GM12891 (cell line): ENCODE results near the gene SLCO2A1.

Source experiments
- POLR2A ChIP-seq: IDR thresholded peaks from 2 replicates; pipeline ENCODE4 v1.6.1; 2011; ENCODE audit warnings: low read depth, low read length, control low read depth
- POLR2AphosphoS5 ChIP-seq: IDR thresholded peaks from 2 replicates; pipeline ENCODE4 v1.6.1; 2011; ENCODE audit warnings: low read depth, low read length, control low read depth
- POU2F2 ChIP-seq: IDR thresholded peaks from 2 replicates; pipeline ENCODE4 v1.6.1; 2011; ENCODE audit warnings: low read depth, mild to moderate bottlenecking, control low read depth, low read length, moderate library complexity
- TAF1 ChIP-seq: IDR thresholded peaks from 2 replicates; pipeline ENCODE4 v1.6.1; 2011; ENCODE audit warnings: low read depth, low read length, control low read depth

DNA sequence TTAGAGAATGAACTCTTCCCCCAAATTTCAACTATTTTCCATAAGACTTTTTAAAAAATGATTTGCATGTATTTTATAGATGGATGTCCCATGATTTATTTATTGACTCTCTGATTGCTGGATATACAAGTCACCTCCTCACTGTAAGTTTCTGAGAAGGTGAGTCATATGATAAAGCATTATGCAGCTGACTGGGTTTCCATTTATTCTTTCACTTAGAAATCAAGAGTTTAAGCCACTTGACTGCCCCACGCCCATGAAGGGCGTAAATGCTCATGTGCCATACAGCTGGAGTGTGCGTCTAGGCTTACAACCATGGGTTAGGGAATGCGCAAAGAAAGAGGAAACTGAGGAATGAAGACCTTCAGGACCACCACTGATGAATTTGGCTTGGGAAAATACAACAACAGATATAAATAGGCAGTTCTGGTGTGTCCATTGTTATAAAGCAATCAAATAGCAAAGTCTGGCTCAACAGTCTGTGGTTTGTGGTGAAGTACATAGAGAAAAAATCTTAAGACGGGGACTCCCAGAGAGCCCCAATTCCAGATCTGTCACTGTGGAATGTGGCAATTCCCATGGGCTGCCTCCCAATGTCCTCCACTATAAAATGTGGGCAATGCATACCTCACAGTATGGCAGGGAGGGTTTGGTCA is 20.3 kb downstream of the SLCO2A1 start:
- TF ChIP-seq POLR2AphosphoS5 (no peak), POLR2A (no peak), TAF1 (no peak), POU2F2 (no peak)
